Suprapubic skin (tissue), 3 donors: ENCODE measurements around the gene PAM16.

Experiments
- CTCF ChIP-seq, 2 donors: fragments of 200-600 bp in 1 of 2; fragments of 450-650 bp in 1 of 2; sonication (generic) in 1 of 2; IDR thresholded peaks; one replicate each; pipeline ENCODE4 v1.5.1; 2016 to 2019; ENCODE audit warnings: antibody characterized with exemption in 2 of 2, mild to moderate bottlenecking in 1 of 2, moderate library complexity in 1 of 2
- POLR2AphosphoS5 ChIP-seq, 3 donors: sonication (generic); formaldehyde crosslinking; IDR thresholded peaks; one replicate each; pipeline ENCODE4 v1.6.1; 2017; ENCODE audit warnings: antibody characterized with exemption in 3 of 3

GRCh38 chr16:4301177-4301576 lies 49.9 kb downstream of the PAM16 start:
- no peak for TF ChIP-seq CTCF (IDR thresholded peaks at IDR 0.05)
- TF ChIP-seq POLR2AphosphoS5 (IDR thresholded peaks at IDR 0.05): no peak
